Keratinocyte (primary cell): ENCODE results near the gene RABL3. TPM values are rescaled to one million over a fixed set of nuclear protein-coding genes. Genes with fewer than 3 reads are reported as not detected.

Source experiments
- DNase-seq: peaks from one replicate; pipeline ENCODE4 v3.0.0-alpha.2; 2011; ENCODE audit warnings: low read depth, missing footprints, low spot score
- FAIRE-seq: peaks from 2 replicates; lab custom pipeline; 2011; peaks lifted over from hg19 to GRCh38; lab: Jason Lieb, UNC
- H2AFZ ChIP-seq: 2 replicates; pipeline ENCODE4 v1.6.0; 2012; ENCODE audit warnings: low read length, control low read depth, inconsistent platforms; ENCODE audit not compliant: control insufficient read depth
- H3K27ac ChIP-seq: 2 replicates; pipeline ENCODE4 v1.5.1; 2011; ENCODE audit warnings: low read length; ENCODE audit not compliant: control insufficient read depth, insufficient read depth
- H3K27me3 ChIP-seq: 3 replicates; pipeline ENCODE4 v1.6.0; 2011; ENCODE audit warnings: low read length; ENCODE audit not compliant: control insufficient read depth, insufficient read depth; ENCODE audit errors: extremely low read depth
- H3K36me3 ChIP-seq, 2 experiments: 2 replicates in 1 of 2; 3 replicates in 1 of 2; pipeline ENCODE4 v1.5.1; 2011; ENCODE audit warnings: low read length in 2 of 2, mild to moderate bottlenecking in 1 of 2; ENCODE audit not compliant: control insufficient read depth in 2 of 2, insufficient read depth in 2 of 2; ENCODE audit errors: extremely low read depth in 1 of 2
- H3K4me1 ChIP-seq: 3 replicates; pipeline ENCODE4 v1.5.1; 2011; ENCODE audit warnings: low read length; ENCODE audit not compliant: control insufficient read depth, insufficient read depth; ENCODE audit errors: extremely low read depth
- H3K4me2 ChIP-seq: 3 replicates; pipeline ENCODE4 v1.6.0; 2011; ENCODE audit warnings: low read depth, low read length; ENCODE audit not compliant: control insufficient read depth, insufficient read depth; ENCODE audit errors: extremely low read depth
- H3K4me3 ChIP-seq, 3 experiments: fragments of 200-600 bp in 1 of 3; sonication (generic) in 1 of 3; 2 replicates in 2 of 3; 3 replicates in 1 of 3; pipeline ENCODE4 v1.5.1; 2011 to 2016; ENCODE audit warnings: low read length in 3 of 3, mild to moderate bottlenecking in 3 of 3, control low read depth in 2 of 3, inconsistent platforms in 1 of 3, low read depth in 1 of 3, mixed read lengths in 1 of 3, mixed run types in 1 of 3, moderate library complexity in 1 of 3; ENCODE audit not compliant: control insufficient read depth in 2 of 3, insufficient read depth in 2 of 3; ENCODE audit errors: extremely low read depth in 1 of 3
- H3K79me2 ChIP-seq: 2 replicates; pipeline ENCODE4 v1.6.0; 2012; ENCODE audit warnings: low read length; ENCODE audit not compliant: control insufficient read depth, insufficient read depth
- H3K9ac ChIP-seq: 3 replicates; pipeline ENCODE4 v1.6.0; 2011; ENCODE audit warnings: low read length; ENCODE audit not compliant: control insufficient read depth, insufficient read depth; ENCODE audit errors: extremely low read depth
- H3K9me1 ChIP-seq: 3 replicates; pipeline ENCODE4 v1.6.0; 2011; ENCODE audit warnings: low read length; ENCODE audit not compliant: control insufficient read depth, insufficient read depth; ENCODE audit errors: extremely low read depth
- H3K9me3 ChIP-seq: 2 replicates; pipeline ENCODE4 v1.5.1; 2012; ENCODE audit warnings: low read depth, low read length; ENCODE audit not compliant: control insufficient read depth
- H4K20me1 ChIP-seq: 3 replicates; pipeline ENCODE4 v1.6.0; 2011; ENCODE audit warnings: low read length; ENCODE audit not compliant: control insufficient read depth, insufficient read depth; ENCODE audit errors: extremely low read depth
- CTCF ChIP-seq, 3 experiments: IDR thresholded peaks in 1 of 3; conservative IDR thresholded peaks in 1 of 3; optimal IDR thresholded peaks in 1 of 3; 2 replicates in 2 of 3; 3 replicates in 1 of 3; pipeline versions ENCODE3 to v1.5.1; 2011; ENCODE audit warnings: low read length in 3 of 3, mild to moderate bottlenecking in 3 of 3, moderate library complexity in 2 of 3, control low read depth in 1 of 3, inconsistent platforms in 1 of 3; ENCODE audit not compliant: insufficient read depth in 2 of 3; ENCODE audit errors: extremely low read depth in 1 of 3
- EZH2 ChIP-seq: IDR thresholded peaks from one replicate; pipeline ENCODE4 v1.6.1; 2012; ENCODE audit warnings: inconsistent platforms, mild to moderate bottlenecking, low read length, moderate library complexity
- dilution Hi-C: fragments of 300-500 bp; cut with MboI; formaldehyde crosslinking; loops from one replicate; pipeline ENCODE4 v1.7.0; 2020; ENCODE audit warnings: low sequenced_read_pairs; ENCODE audit not compliant: extremely low pct_ligation_motif_present
- polyA plus RNA-seq, 5 experiments: library from polyadenylated mRNA; depleted of rRNA in 3 of 5; stranded (reverse) in 3 of 5; stranded (forward) in 1 of 5; unstranded in 1 of 5; fragments of >200 nt; gene quantifications; 1 replicate in 1 of 5; 2 replicates in 3 of 5; 3 replicates in 1 of 5; pipeline versions ENCODE4 v1.2.1 to v1.2.3, GENCODE V29; 2011 to 2012; ENCODE audit warnings: missing spikeins in 2 of 5, low read depth in 1 of 5, low replicate concordance in 1 of 5

Gene RABL3
- polyA plus RNA-seq, 1 donor (not counting 4 experiments of a cell fraction or from before 2014, with no cell fraction given), result 13.4 TPM

GRCh38 chr3:120649830-120650233, 92.5 kb downstream of the RABL3 start:
- Histone ChIP-seq H3K9ac (no peak overlapping the region), H2AFZ (no peak overlapping the region), H3K36me3 (no peaks in the 10 kb centered on the region), H4K20me1 (no peaks in the 10 kb centered on the region), H3K9me1 (no peaks in the 10 kb centered on the region), H3K79me2 (no peaks in the 10 kb centered on the region), H3K4me1 (no peaks in the 10 kb centered on the region), H3K9me3 (no peaks in the 10 kb centered on the region), H3K27me3 (no peaks in the 10 kb centered on the region), H3K4me2 (no peak overlapping the region), H3K27ac (no peak overlapping the region), H3K4me3 (no peak overlapping the region)
- TF ChIP-seq CTCF (optimal IDR thresholded peaks at IDR 0.05 in 1 of 3, IDR thresholded peaks at IDR 0.05 in 1 of 3, conservative IDR thresholded peaks at IDR 0.05 in 1 of 3; ENCODE audit: extremely low read depth in 1 of 3, insufficient read depth in 2 of 3, low read length in 3 of 3), result no peak
- no peak for TF ChIP-seq EZH2
- dilution Hi-C loops, result no loop called here
- no peak for DNase-seq
- FAIRE-seq, result no peak

GRCh38 chr3:120648290-120648689, 94.0 kb downstream of the RABL3 start:
- H2AFZ ChIP-seq, result no peak overlapping the region
- no peaks in the 10 kb centered on the region for H4K20me1 ChIP-seq
- dilution Hi-C loops, result no loop called here
- no peaks in the 10 kb centered on the region for H3K4me1 ChIP-seq
- H3K9me1 ChIP-seq, result no peaks in the 10 kb centered on the region
- TF ChIP-seq CTCF (optimal IDR thresholded peaks at IDR 0.05 in 1 of 3, IDR thresholded peaks at IDR 0.05 in 1 of 3, conservative IDR thresholded peaks at IDR 0.05 in 1 of 3; ENCODE audit: extremely low read depth in 1 of 3, insufficient read depth in 2 of 3, low read length in 3 of 3) (no peak), EZH2 (no peak)
- no peak overlapping the region for H3K27ac ChIP-seq
- H3K4me3 ChIP-seq, result no peak overlapping the region
- H3K79me2 ChIP-seq, result no peaks in the 10 kb centered on the region
- no peaks in the 10 kb centered on the region for H3K9me3 ChIP-seq
- no peaks in the 10 kb centered on the region for H3K27me3 ChIP-seq
- FAIRE-seq, result no peak
- no peak overlapping the region for H3K9ac ChIP-seq
- no peak for DNase-seq
- H3K36me3 ChIP-seq, result no peaks in the 10 kb centered on the region
- no peak overlapping the region for H3K4me2 ChIP-seq
